CD14-positive monocyte (primary cell): ENCODE data around the gene PPP2R5B. TPM values are rescaled to one million over a fixed set of nuclear protein-coding genes. Genes with fewer than 3 reads are reported as not detected.
A peak's percentile ranks its signal among the peaks of the same experiment; 100 is the strongest.
"Not testable (repeated sequence)": the region's sequence is repeated elsewhere in the genome, so short reads cannot be mapped to it uniquely, and the experiment has no call there.

Experiments used
- DNase-seq, 3 donors: peaks; one replicate each; pipeline ENCODE4 v3.0.0-alpha.2; 2011 to 2022
- H2AFZ ChIP-seq: 2 replicates; pipeline ENCODE4 v1.6.0; 2012; ENCODE audit warnings: mild to moderate bottlenecking, low read depth, low read length, inconsistent platforms; ENCODE audit not compliant: insufficient read depth, poor library complexity, severe bottlenecking
- H3K27ac ChIP-seq, 2 donors: 1 replicate in 1 of 2; 2 replicates in 1 of 2; pipeline ENCODE4 v1.5.1; 2012 to 2013; ENCODE audit warnings: low read length in 2 of 2, control low read depth in 1 of 2, inconsistent platforms in 1 of 2, low read depth in 1 of 2, mild to moderate bottlenecking in 1 of 2
- H3K27me3 ChIP-seq, 2 donors: one replicate each; pipeline versions ENCODE4 v1.6.0 to v1.6.1; 2011 to 2013; ENCODE audit warnings: low read length in 2 of 2; ENCODE audit not compliant: control insufficient read depth in 2 of 2, insufficient read depth in 2 of 2
- H3K36me3 ChIP-seq, 2 donors: replicated peaks in 1 of 2; 1 replicate in 1 of 2; 2 replicates in 1 of 2; pipeline versions ENCODE4 v1.5.1 to v1.6.1; 2012 to 2013; ENCODE audit warnings: low read length in 2 of 2, control low read depth in 1 of 2, inconsistent platforms in 1 of 2, mild to moderate bottlenecking in 1 of 2; ENCODE audit not compliant: insufficient read depth in 2 of 2, control insufficient read depth in 1 of 2
- H3K4me1 ChIP-seq, 2 donors: 1 replicate in 1 of 2; 2 replicates in 1 of 2; pipeline versions ENCODE4 v1.5.1 to v1.6.1; 2012 to 2013; ENCODE audit warnings: low read length in 2 of 2, control low read depth in 1 of 2, inconsistent platforms in 1 of 2, mild to moderate bottlenecking in 1 of 2, moderate library complexity in 1 of 2; ENCODE audit not compliant: insufficient read depth in 2 of 2, control insufficient read depth in 1 of 2
- H3K4me2 ChIP-seq: replicated peaks from 2 replicates; pipeline ENCODE3; 2012; ENCODE audit warnings: low read length, moderate library complexity, mild to moderate bottlenecking; ENCODE audit not compliant: poor library complexity, severe bottlenecking; ENCODE audit errors: extremely low read depth
- H3K4me3 ChIP-seq, 3 experiments: fragments of 200-600 bp in 1 of 3; sonication (generic) in 1 of 3; replicated peaks in 1 of 3; 1 replicate in 2 of 3; 2 replicates in 1 of 3; pipeline ENCODE4 v1.5.1; 2011 to 2013; ENCODE audit warnings: low read length in 3 of 3, mild to moderate bottlenecking in 3 of 3, control low read depth in 2 of 3, low read depth in 2 of 3, inconsistent platforms in 1 of 3, moderate library complexity in 1 of 3
- H3K79me2 ChIP-seq: 2 replicates; pipeline ENCODE4 v1.6.0; 2012; ENCODE audit warnings: mild to moderate bottlenecking, control low read depth, inconsistent platforms, low read length, moderate library complexity; ENCODE audit not compliant: insufficient read depth
- H3K9ac ChIP-seq: 2 replicates; pipeline ENCODE4 v1.6.0; 2017; ENCODE audit warnings: low read length, mild to moderate bottlenecking; ENCODE audit not compliant: insufficient read depth, poor library complexity, severe bottlenecking
- H3K9me3 ChIP-seq, 2 donors: replicated peaks in 1 of 2; 1 replicate in 1 of 2; 2 replicates in 1 of 2; pipeline versions ENCODE4 v1.5.1 to v1.6.1; 2012 to 2013; ENCODE audit warnings: low read length in 2 of 2, control low read depth in 1 of 2; ENCODE audit not compliant: control insufficient read depth in 1 of 2, insufficient read depth in 1 of 2
- H4K20me1 ChIP-seq: 2 replicates; pipeline ENCODE4 v1.6.0; 2012; ENCODE audit warnings: mild to moderate bottlenecking, low read length, control low read depth, moderate library complexity; ENCODE audit not compliant: insufficient read depth
- H3K27ac Mint-ChIP-seq, 7 donors: one replicate each; pipeline ENCODE4 v1.8.0; 2020; ENCODE audit warnings: mild to moderate bottlenecking in 7 of 7, mixed read lengths in 7 of 7, moderate library complexity in 6 of 7, inconsistent platforms in 2 of 7
- H3K27me3 Mint-ChIP-seq, 3 donors: one replicate each; pipeline ENCODE4 v1.8.0; 2021 to 2022; ENCODE audit warnings: low read depth in 3 of 3, mild to moderate bottlenecking in 3 of 3, mixed read lengths in 3 of 3, moderate library complexity in 3 of 3, inconsistent platforms in 1 of 3
- H3K36me3 Mint-ChIP-seq, 2 donors: one replicate each; pipeline ENCODE4 v1.8.0; 2020; ENCODE audit warnings: mixed read lengths in 2 of 2, inconsistent platforms in 1 of 2, mild to moderate bottlenecking in 1 of 2
- H3K4me1 Mint-ChIP-seq: one replicate; pipeline ENCODE4 v1.8.0; 2020; ENCODE audit warnings: mild to moderate bottlenecking, mixed read lengths
- H3K4me3 Mint-ChIP-seq, 2 donors: one replicate each; pipeline ENCODE4 v1.8.0; 2020; ENCODE audit warnings: mild to moderate bottlenecking in 2 of 2, mixed read lengths in 2 of 2, moderate library complexity in 1 of 2
- H3K9me3 Mint-ChIP-seq, 7 donors: one replicate each; pipeline ENCODE4 v1.8.0; 2020 to 2022; ENCODE audit warnings: mixed read lengths in 7 of 7, mild to moderate bottlenecking in 6 of 7, moderate library complexity in 6 of 7, inconsistent platforms in 2 of 7
- CTCF ChIP-seq: fragments of 200-600 bp; IDR thresholded peaks from one replicate; pipeline ENCODE4 v1.8.0; 2022; ENCODE audit warnings: antibody characterized with exemption, mild to moderate bottlenecking
- WGBS: methylation state at CpG from one replicate; pipeline ENCODE4 v1.1.5; 2013; ENCODE audit warnings: missing lambda C conversion rate; ENCODE audit not compliant: insufficient coverage; 5-methylcytosine and 5-hydroxymethylcytosine counted together
- intact Hi-C, 2 donors: fragments of 100-400 bp; cut with micrococcal nuclease; formaldehyde crosslinking; loops; one replicate each; pipeline versions ENCODE4 v1.15.0 to v1.15.1; 2023
- polyA plus RNA-seq, 3 donors: library from polyadenylated mRNA; depleted of rRNA in 1 of 3; unstranded in 2 of 3; stranded (reverse) in 1 of 3; fragments of 300-500 nt in 2 of 3; fragments of >200 nt in 1 of 3; fragmentation: Illumina TruSeq in 2 of 3; gene quantifications; 1 replicate in 2 of 3; 2 replicates in 1 of 3; pipeline ENCODE4 v1.2.3, GENCODE V29; 2012 to 2021

PPP2R5B gene
- polyA plus RNA-seq, 3 donors = 9.0 to 26.7 (median 9.4) TPM

GRCh38 chr11:64974124-64974523 is 49.6 kb downstream of the PPP2R5B start:
- Histone ChIP-seq H3K4me2 (no peak overlapping the region), H3K9me3 (no peaks in the 10 kb centered on the region), H3K36me3 (no peaks in the 10 kb centered on the region), H3K4me1 (peaks cover 12% of the 10 kb centered on the region in 2 donors), H3K4me3 (no peak overlapping the region), H3K27ac (no peak overlapping the region), H3K9ac (no peak overlapping the region), H4K20me1 (no peaks in the 10 kb centered on the region), H3K27me3 (peaks cover 2 to 24% of the 10 kb centered on the region in 2 donors), H3K79me2 (no peaks in the 10 kb centered on the region), H2AFZ (no peak overlapping the region)
- Mint-ChIP-seq H3K27me3 (peaks cover 28 to 49% (median 41%) of the 10 kb centered on the region in 3 donors), H3K4me3 (peak overlapping the region in 1 of 2 donors; percentile 27), H3K4me1 (peaks cover 16% of the 10 kb centered on the region), H3K9me3 (peaks cover 0 to 3% (median 0%) of the 10 kb centered on the region in 7 donors), H3K27ac (peak overlapping the region in 1 of 7 donors; percentile 53), H3K36me3 (no peaks in the 10 kb centered on the region)
- TF ChIP-seq CTCF = no peak
- intact Hi-C loops = no loop called here
- no peak for DNase-seq
- WGBS = 86% methylated on average over 2 of the region's 5 CpGs

DNA sequence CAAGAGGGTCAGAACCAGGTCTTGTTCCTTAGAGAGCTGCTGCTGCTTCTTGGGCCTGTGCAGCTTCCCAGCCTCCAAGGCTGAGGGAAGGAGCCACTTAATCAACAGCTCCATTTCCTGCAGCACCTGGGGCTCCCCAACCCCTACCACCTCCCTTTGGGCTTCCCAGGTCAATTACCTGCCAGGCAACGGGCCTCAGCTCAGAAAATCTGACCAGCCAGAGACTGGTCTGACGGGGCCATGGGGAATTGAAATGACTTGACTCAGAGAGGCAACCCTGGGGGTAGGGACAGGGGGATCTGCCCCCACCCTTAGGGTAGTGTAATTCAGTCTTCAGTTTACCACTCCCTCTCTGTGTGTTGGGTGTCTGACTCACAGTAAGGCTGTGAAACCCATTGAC is 52.2 kb downstream of the PPP2R5B start:
- Histone ChIP-seq H2AFZ (no peak overlapping the region), H3K4me3 (no peak overlapping the region), H3K4me1 (peaks cover 8% of the 10 kb centered on the region in 2 donors), H4K20me1 (no peaks in the 10 kb centered on the region), H3K27me3 (peaks cover 0 to 11% of the 10 kb centered on the region in 2 donors), H3K4me2 (no peak overlapping the region), H3K27ac (no peak overlapping the region), H3K9ac (no peak overlapping the region), H3K36me3 (no peaks in the 10 kb centered on the region), H3K79me2 (no peaks in the 10 kb centered on the region), H3K9me3 (no peaks in the 10 kb centered on the region)
- Mint-ChIP-seq H3K27ac (no peak overlapping the region), H3K4me3 (no peak overlapping the region), H3K27me3 (peaks cover 19 to 29% (median 27%) of the 10 kb centered on the region in 3 donors), H3K36me3 (no peaks in the 10 kb centered on the region), H3K4me1 (peaks cover 15% of the 10 kb centered on the region), H3K9me3 (peaks cover 0 to 3% (median 0%) of the 10 kb centered on the region in 7 donors)
- no CpG with 5 or more reads among the region's 2 CpGs for WGBS
- no peak for DNase-seq
- intact Hi-C loops = no loop called here
- TF ChIP-seq CTCF = no peak

DNA sequence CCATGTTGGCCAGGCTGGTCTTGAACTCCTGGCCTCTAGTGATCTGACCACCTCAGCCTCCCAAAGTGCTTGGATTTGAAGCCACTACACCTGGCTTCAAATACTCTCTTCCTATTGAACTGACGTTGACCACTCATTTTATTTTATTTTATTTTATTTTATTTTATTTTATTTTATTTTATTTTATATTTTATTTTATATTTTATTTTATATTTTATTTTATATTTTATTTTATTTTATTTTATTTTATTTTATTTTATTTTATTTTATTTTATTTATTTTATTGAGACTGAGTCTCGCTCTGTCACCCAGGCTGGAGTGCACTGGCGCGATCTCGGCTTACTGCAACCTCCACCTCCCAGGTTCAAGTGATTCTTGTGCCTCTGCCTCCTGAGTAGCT is 58.9 kb downstream of the PPP2R5B start:
- H3K9me3 Mint-ChIP-seq, intact Hi-C loops, H4K20me1 ChIP-seq, H3K79me2 ChIP-seq, H3K36me3 Mint-ChIP-seq, H3K9me3 ChIP-seq, H3K4me3 ChIP-seq, H3K36me3 ChIP-seq, DNase-seq, H3K27ac Mint-ChIP-seq, H3K27ac ChIP-seq, H3K9ac ChIP-seq, H3K4me2 ChIP-seq, H2AFZ ChIP-seq, H3K27me3 ChIP-seq: not testable (repeated sequence)
- peaks cover 15 to 22% of the 10 kb centered on the region in 2 donors for H3K4me1 ChIP-seq
- WGBS = no CpG with 5 or more reads among the region's 5 CpGs
- Mint-ChIP-seq H3K27me3 (peaks cover 6 to 18% (median 9%) of the 10 kb centered on the region in 3 donors), H3K4me1 (peaks cover 24% of the 10 kb centered on the region), H3K4me3 (peak overlapping the region in 1 of 2 donors; percentile 26)
